CD4-positive, alpha-beta T cell (primary cell): ENCODE data around the gene TOX3. TPM values are rescaled to one million over a fixed set of nuclear protein-coding genes. Genes with fewer than 3 reads are reported as not detected.

Experiments used
- ATAC-seq: fragments of 200-7000 bp; cut with Tn5 transposase; one replicate; pipeline ENCODE4 v1.10.0; 2022; ENCODE audit warnings: mild to moderate bottlenecking; ENCODE audit not compliant: poor library complexity
- CTCF ChIA-PET: fragments of 350-600 bp; sonication (Branson Sonifier 250); formaldehyde crosslinking; loops from one replicate; lab custom pipeline; 2021; ENCODE audit warnings: antibody characterized with exemption, inconsistent platforms; lab: Charles Lee
- POLR2A ChIA-PET: fragments of 350-600 bp; sonication (Branson Sonifier 250); formaldehyde crosslinking; loops from one replicate; lab custom pipeline; 2021; ENCODE audit warnings: antibody characterized with exemption, inconsistent platforms; lab: Charles Lee
- DNase-seq, 14 experiments: peaks; one replicate each; pipeline ENCODE4 v3.0.0-alpha.2; 2013 to 2020; ENCODE audit warnings: mixed read lengths in 2 of 14
- H3K27ac ChIP-seq, 2 donors: one replicate each; pipeline versions ENCODE4 v1.5.1 to v1.7.0; 2013; ENCODE audit warnings: low read length in 2 of 2, low read depth in 1 of 2, mild to moderate bottlenecking in 1 of 2
- H3K27me3 ChIP-seq, 2 experiments: 1 replicate in 1 of 2; 2 replicates in 1 of 2; pipeline versions ENCODE4 v1.6.1 to v1.7.0; 2013; ENCODE audit warnings: low read length in 2 of 2, control low read depth in 1 of 2, mild to moderate bottlenecking in 1 of 2, moderate library complexity in 1 of 2; ENCODE audit not compliant: insufficient read depth in 2 of 2, control insufficient read depth in 1 of 2
- H3K36me3 ChIP-seq: one replicate; pipeline ENCODE4 v1.6.1; 2013; ENCODE audit warnings: low read length, control low read depth; ENCODE audit not compliant: insufficient read depth
- H3K4me1 ChIP-seq: one replicate; pipeline ENCODE4 v1.6.1; 2013; ENCODE audit warnings: low read length, control low read depth; ENCODE audit not compliant: insufficient read depth
- H3K4me3 ChIP-seq: one replicate; pipeline ENCODE4 v1.5.1; 2013; ENCODE audit warnings: mild to moderate bottlenecking, low read length, moderate library complexity
- H3K9me3 ChIP-seq, 2 experiments: 1 replicate in 1 of 2; 2 replicates in 1 of 2; pipeline versions ENCODE4 v1.6.1 to v1.7.0; 2013; ENCODE audit warnings: low read length in 2 of 2, mild to moderate bottlenecking in 2 of 2, control low read depth in 1 of 2, moderate library complexity in 1 of 2; ENCODE audit not compliant: control insufficient read depth in 1 of 2, insufficient read depth in 1 of 2
- H3K27ac Mint-ChIP-seq: one replicate; pipeline ENCODE4 v1.8.0; 2020; ENCODE audit warnings: mixed read lengths
- H3K27me3 Mint-ChIP-seq: one replicate; pipeline ENCODE4 v1.8.0; 2021; ENCODE audit warnings: mixed read lengths
- H3K36me3 Mint-ChIP-seq: one replicate; pipeline ENCODE4 v1.8.0; 2021; ENCODE audit warnings: low read depth, mixed read lengths
- H3K4me1 Mint-ChIP-seq: one replicate; pipeline ENCODE4 v1.8.0; 2021; ENCODE audit warnings: low read depth, mixed read lengths
- H3K4me3 Mint-ChIP-seq: one replicate; pipeline ENCODE4 v1.8.0; 2020; ENCODE audit warnings: mild to moderate bottlenecking, mixed read lengths
- H3K9me3 Mint-ChIP-seq: one replicate; pipeline ENCODE4 v1.8.0; 2020; ENCODE audit warnings: mixed read lengths
- CTCF ChIP-seq: fragments of 200-600 bp; IDR thresholded peaks from one replicate; pipeline ENCODE4 v1.8.0; 2022; ENCODE audit warnings: antibody characterized with exemption, mild to moderate bottlenecking
- intact Hi-C, 2 experiments: fragments of 100-400 bp; cut with DNase I in 1 of 2; cut with micrococcal nuclease in 1 of 2; formaldehyde crosslinking; loops; one replicate each; pipeline versions ENCODE4 v1.15.1 to v1.9.0; 2023 to 2025; cut with DNase I, micrococcal nuclease
- total RNA-seq, 174 experiments: library from RNA in 2 of 174; stranded (reverse) in 2 of 174; gene quantifications; one replicate each; pipeline ENCODE4 v1.2.3 and lab custom pipeline; 2021 to 2026

TOX3 gene
- total RNA-seq, 2 experiments from 2014 or later = not detected

- Histone ChIP-seq H3K4me3 (no peak overlapping the region), H3K9me3 (peaks cover 0 to 21% of the 10 kb centered on the region in 2 experiments), H3K4me1 (no peaks in the 10 kb centered on the region), H3K36me3 (no peaks in the 10 kb centered on the region), H3K27me3 (no peaks in the 10 kb centered on the region), H3K27ac (no peak overlapping the region)
- Mint-ChIP-seq H3K4me3 (no peak overlapping the region), H3K9me3 (peaks cover 5% of the 10 kb centered on the region), H3K4me1 (no peaks in the 10 kb centered on the region), H3K36me3 (no peaks in the 10 kb centered on the region), H3K27ac (no peak overlapping the region), H3K27me3 (no peaks in the 10 kb centered on the region)
- ATAC-seq = no peak
- DNase-seq = no peak
- ChIA-PET POLR2A (no interaction called here), CTCF (no interaction called here)
- no peak for TF ChIP-seq CTCF
- intact Hi-C loops = no loop called here
Measured at GRCh38 chr16:52439750-52440149, 107.2 kb downstream of the TOX3 start.

GRCh38 chr16:52439171-52439701, 107.7 kb downstream of the TOX3 start:
- no peak for TF ChIP-seq CTCF

GRCh38 chr16:52437277-52437670, 109.7 kb downstream of the TOX3 start:
- Histone ChIP-seq H3K27me3 (no peaks in the 10 kb centered on the region), H3K36me3 (no peaks in the 10 kb centered on the region), H3K4me1 (no peaks in the 10 kb centered on the region), H3K4me3 (no peak overlapping the region), H3K9me3 (peaks cover 0 to 18% of the 10 kb centered on the region in 2 experiments), H3K27ac (no peak overlapping the region)
- intact Hi-C loops = no loop called here
- no peak for TF ChIP-seq CTCF
- no peak for DNase-seq
- ATAC-seq = no peak
- Mint-ChIP-seq H3K27me3 (no peaks in the 10 kb centered on the region), H3K4me3 (no peak overlapping the region), H3K36me3 (no peaks in the 10 kb centered on the region), H3K9me3 (peaks cover 5% of the 10 kb centered on the region), H3K27ac (no peak overlapping the region), H3K4me1 (no peaks in the 10 kb centered on the region)
- ChIA-PET POLR2A (no interaction called here), CTCF (interaction anchor here (1.4 kb wide), 1 partner anchor 8 kb away, joined by 7 read pairs; no protein-coding TSS in a partner anchor)

More at GRCh38 chr16:52439171-52439701, 107.7 kb downstream of the TOX3 start:
- Histone ChIP-seq H3K27me3 (no peaks in the 10 kb centered on the region), H3K4me3 (no peak overlapping the region), H3K36me3 (no peaks in the 10 kb centered on the region), H3K9me3 (peaks cover 0 to 21% of the 10 kb centered on the region in 2 experiments), H3K4me1 (no peaks in the 10 kb centered on the region), H3K27ac (no peak overlapping the region)
- no peak for DNase-seq
- Mint-ChIP-seq H3K36me3 (no peaks in the 10 kb centered on the region), H3K27me3 (no peaks in the 10 kb centered on the region), H3K4me1 (no peaks in the 10 kb centered on the region), H3K4me3 (no peak overlapping the region), H3K27ac (no peak overlapping the region), H3K9me3 (peaks cover 5% of the 10 kb centered on the region)
- ATAC-seq = no peak
- ChIA-PET POLR2A (no interaction called here), CTCF (no interaction called here)
- intact Hi-C loops = no loop called here
